ENCODE measurements around the gene MTOR. TPM values are rescaled to one million over a fixed set of nuclear protein-coding genes. Genes with fewer than 3 reads are reported as not detected.

The MTOR gene
- total RNA-seq, 1 donor from 2014 or later: 61.9 TPM

- TF ChIP-seq CTCF (IDR thresholded peaks at IDR 0.05; ENCODE audit: unreplicated experiment): no peak
- DNase-seq (ENCODE audit: low spot score): no peak
- Mint-ChIP-seq H3K27me3 (ENCODE audit: unreplicated experiment) (peaks cover 3% of the 10 kb centered on the region), H3K4me1 (ENCODE audit: unreplicated experiment) (no peaks in the 10 kb centered on the region), H3K27ac (ENCODE audit: unreplicated experiment) (no peak overlapping the region), H3K36me3 (ENCODE audit: low read depth, unreplicated experiment) (peaks cover 52% of the 10 kb centered on the region), H3K9me3 (ENCODE audit: unreplicated experiment) (no peaks in the 10 kb centered on the region), H3K4me3 (ENCODE audit: unreplicated experiment) (no peak overlapping the region)
Observed at GRCh38 chr1:11211925-11212587, 50.3 kb downstream of the MTOR start.

DNA sequence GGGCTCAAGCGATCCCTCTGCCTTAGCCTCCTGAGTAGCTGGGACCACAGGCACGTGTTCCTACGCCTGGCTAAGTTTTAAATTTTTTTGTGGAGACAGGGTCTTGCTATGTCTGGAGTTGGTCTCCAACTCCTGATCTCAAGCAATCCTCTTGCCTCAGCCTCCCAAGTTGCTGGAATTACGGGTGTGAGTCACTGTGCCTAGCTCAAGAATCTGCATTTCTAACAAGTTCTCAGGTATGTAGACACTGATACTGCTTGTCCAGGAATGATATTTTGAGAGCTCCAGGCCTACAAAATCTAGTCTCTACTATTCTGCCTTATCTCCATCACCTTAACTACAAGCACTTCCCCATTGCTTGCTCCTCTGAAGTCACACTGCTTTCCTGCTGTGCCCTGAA is 50.9 kb downstream of the MTOR start:
- Mint-ChIP-seq H3K9me3 (ENCODE audit: unreplicated experiment) (no peaks in the 10 kb centered on the region), H3K27me3 (ENCODE audit: unreplicated experiment) (peaks cover 3% of the 10 kb centered on the region), H3K4me3 (ENCODE audit: unreplicated experiment) (no peak overlapping the region), H3K36me3 (ENCODE audit: low read depth, unreplicated experiment) (peaks cover 51% of the 10 kb centered on the region), H3K27ac (ENCODE audit: unreplicated experiment) (no peak overlapping the region), H3K4me1 (ENCODE audit: unreplicated experiment) (no peaks in the 10 kb centered on the region)
- DNase-seq (ENCODE audit: low spot score): no peak
- TF ChIP-seq CTCF (IDR thresholded peaks at IDR 0.05; ENCODE audit: unreplicated experiment): no peak

DNA sequence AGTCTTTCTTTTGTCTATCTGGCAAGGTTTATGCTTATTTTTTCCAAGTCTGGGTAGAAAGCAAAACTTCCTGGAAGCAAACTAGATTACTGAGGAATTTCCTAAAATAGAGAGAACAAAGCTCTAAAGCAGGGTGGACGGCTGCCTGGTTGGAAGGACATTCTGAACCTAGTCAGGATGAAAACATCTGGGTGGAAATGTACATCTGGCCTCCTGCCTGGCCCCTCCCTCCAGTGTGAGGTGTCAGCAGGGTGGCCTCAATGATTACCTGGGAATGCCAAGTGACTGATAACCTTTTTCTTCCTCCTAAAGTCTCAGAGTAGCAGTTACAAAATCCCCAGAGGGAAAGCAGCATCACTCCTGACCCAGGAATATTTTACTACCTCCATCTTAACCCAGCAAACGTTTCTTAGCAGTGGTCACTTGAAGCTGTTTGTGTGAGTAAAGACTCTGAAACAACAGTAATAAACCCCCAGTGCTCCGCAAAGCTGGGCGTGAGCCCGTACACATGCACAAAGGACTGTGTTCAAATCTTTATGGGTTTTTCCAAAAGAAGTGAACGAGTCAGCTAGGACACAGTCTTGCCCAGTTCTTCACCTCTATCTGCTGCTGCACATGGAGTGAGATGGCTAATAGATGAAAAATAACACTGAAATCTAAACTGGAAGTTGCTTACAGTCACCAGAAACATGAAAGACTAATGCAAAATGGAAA is 54.3 kb downstream of the MTOR start:
- DNase-seq (ENCODE audit: low spot score): no peak
- Mint-ChIP-seq H3K36me3 (ENCODE audit: low read depth, unreplicated experiment) (peaks cover 37% of the 10 kb centered on the region), H3K27ac (ENCODE audit: unreplicated experiment) (no peak overlapping the region), H3K9me3 (ENCODE audit: unreplicated experiment) (no peaks in the 10 kb centered on the region), H3K4me3 (ENCODE audit: unreplicated experiment) (no peak overlapping the region), H3K4me1 (ENCODE audit: unreplicated experiment) (no peaks in the 10 kb centered on the region), H3K27me3 (ENCODE audit: unreplicated experiment) (peaks cover 2% of the 10 kb centered on the region)
- no peak for TF ChIP-seq CTCF (IDR thresholded peaks at IDR 0.05; ENCODE audit: unreplicated experiment)

- H3K36me3 Mint-ChIP-seq (ENCODE audit: low read depth, unreplicated experiment): peaks cover 10% of the 10 kb centered on the region
- H3K9me3 Mint-ChIP-seq (ENCODE audit: unreplicated experiment): no peaks in the 10 kb centered on the region
- no peaks in the 10 kb centered on the region for H3K27me3 Mint-ChIP-seq (ENCODE audit: unreplicated experiment)
- no peak for DNase-seq (ENCODE audit: low spot score)
- H3K4me3 Mint-ChIP-seq (ENCODE audit: unreplicated experiment): no peak overlapping the region
- no peaks in the 10 kb centered on the region for H3K4me1 Mint-ChIP-seq (ENCODE audit: unreplicated experiment)
- H3K27ac Mint-ChIP-seq (ENCODE audit: unreplicated experiment): no peak overlapping the region
- no peak for TF ChIP-seq CTCF (IDR thresholded peaks at IDR 0.05; ENCODE audit: unreplicated experiment)
Observed at GRCh38 chr1:11204396-11205190, 57.8 kb downstream of the MTOR start.
